ENCODE results near the gene MOB3B. TPM values are rescaled to one million over a fixed set of nuclear protein-coding genes. Genes with fewer than 3 reads are reported as not detected.

The MOB3B gene
- total RNA-seq (ENCODE audit: low replicate concordance) = 0.15 TPM in 1 of 2 replicates, not detected in the other

DNA sequence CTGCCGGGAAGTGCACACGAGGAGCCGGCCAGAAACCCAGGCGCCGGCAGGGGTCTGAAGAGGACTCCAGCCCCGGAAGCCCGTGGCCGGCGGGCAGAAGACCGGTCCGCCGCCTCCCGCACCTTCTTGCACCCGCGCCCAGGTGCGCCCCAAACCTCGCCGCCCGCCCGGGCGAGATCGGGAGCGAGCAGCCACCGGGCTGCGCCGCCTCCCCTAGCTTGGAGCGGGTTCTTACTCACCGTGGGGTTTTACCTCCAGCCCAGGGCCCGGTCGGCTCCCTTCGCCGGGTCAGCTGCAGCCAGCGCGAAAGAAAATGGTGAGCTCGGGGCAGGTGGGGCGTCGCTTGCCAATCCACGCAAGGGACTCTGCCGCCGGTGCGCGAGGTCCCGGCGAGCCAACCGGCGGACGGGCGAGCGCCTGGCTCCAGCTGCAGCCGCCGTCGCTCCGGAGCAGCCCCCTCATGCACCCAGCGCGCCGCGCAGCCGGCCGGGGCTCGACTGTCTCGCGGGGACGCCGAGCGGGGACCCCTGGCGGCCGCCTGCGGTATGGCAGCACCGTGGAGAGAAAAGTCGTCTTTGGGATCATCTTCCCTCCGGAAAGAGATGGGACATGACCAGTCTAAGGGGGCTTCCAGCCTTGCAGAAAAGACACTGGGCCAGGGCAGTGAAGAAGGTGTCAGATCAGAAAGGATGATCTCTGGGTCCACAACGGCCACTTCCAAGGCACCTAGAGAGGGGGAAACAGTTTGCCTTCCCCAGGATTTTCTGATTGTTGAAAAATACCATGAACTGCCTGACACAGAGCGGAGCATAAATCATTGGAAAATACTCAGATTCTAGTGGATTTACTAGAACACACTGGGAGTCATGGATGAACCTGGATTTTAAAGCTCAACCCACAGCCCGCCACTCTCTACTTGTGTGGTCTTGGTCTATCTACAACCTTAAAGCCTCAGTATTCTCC is at the start of gene MOB3B:
MOB3B (minus strand) TSS at position 499 of the 963 bp plus-strand sequence. CDS start 74,264 bp downstream, outside the sequence.

DNA sequence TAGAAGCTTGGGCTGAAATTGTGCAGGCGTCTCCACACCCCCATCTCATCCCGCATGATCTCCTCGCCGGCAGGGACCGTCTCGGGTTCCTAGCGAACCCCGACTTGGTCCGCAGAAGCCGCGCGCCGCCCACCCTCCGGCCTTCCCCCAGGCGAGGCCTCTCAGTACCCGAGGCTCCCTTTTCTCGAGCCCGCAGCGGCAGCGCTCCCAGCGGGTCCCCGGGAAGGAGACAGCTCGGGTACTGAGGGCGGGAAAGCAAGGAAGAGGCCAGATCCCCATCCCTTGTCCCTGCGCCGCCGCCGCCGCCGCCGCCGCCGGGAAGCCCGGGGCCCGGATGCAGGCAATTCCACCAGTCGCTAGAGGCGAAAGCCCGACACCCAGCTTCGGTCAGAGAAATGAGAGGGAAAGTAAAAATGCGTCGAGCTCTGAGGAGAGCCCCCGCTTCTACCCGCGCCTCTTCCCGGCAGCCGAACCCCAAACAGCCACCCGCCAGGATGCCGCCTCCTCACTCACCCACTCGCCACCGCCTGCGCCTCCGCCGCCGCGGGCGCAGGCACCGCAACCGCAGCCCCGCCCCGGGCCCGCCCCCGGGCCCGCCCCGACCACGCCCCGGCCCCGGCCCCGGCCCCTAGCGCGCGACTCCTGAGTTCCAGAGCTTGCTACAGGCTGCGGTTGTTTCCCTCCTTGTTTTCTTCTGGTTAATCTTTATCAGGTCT is 43.5 kb upstream of the MOB3B start, which contains the start of gene C9orf72:
C9orf72 (minus strand) TSS at position 564 of the 716 bp plus-strand sequence. CDS start 6,361 bp downstream, outside the sequence.

DNA sequence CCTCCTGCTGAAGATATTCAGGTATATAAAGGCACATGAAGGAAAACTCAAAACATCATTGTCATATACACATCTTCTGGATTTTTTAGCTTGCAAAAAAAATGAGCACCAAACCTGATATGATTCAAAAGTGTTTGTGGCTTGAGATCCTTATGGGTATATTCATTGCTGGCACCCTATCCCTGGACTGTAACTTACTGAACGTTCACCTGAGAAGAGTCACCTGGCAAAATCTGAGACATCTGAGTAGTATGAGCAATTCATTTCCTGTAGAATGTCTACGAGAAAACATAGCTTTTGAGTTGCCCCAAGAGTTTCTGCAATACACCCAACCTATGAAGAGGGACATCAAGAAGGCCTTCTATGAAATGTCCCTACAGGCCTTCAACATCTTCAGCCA is 5.4 kb downstream of the MOB3B start, which contains the start of gene IFNK:
IFNK (plus strand) TSS at position 55 of the 400 bp plus-strand sequence; CDS start at position 102, 47 bp downstream.

DNA sequence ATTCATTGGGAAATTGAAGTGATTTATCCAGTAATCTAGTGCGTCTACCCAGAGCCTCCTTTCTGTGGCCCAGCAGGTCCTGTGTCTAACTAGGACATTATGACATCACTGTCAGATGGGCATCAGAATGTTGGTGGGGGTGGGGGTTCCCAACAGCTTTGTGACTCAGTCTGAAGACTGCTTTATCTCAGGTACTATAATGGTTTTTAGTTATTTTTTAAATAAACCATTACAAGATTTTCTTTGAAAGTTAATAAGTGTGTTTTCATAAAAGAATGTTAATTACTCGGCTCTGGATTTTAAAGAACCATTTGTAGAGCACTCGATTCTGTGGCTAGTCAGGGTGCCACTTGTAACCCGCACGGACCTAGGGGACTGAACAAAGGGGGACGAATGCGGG is 232.6 kb downstream of the MOB3B start, which contains the start of gene EQTN:
EQTN (minus strand) TSS at position 101 of the 400 bp plus-strand sequence; CDS start at position 6, 95 bp downstream.

Other genes with a start within 250 kb of the MOB3B start
- not detected in 2 replicates for gene EQTN, start 232.7 kb downstream of the MOB3B start, total RNA-seq (ENCODE audit: low replicate concordance)
- not detected in 2 replicates for gene IFNK, start 5.5 kb downstream of the MOB3B start, total RNA-seq (ENCODE audit: low replicate concordance)
- 2.3 and 4.1 TPM in 2 replicates for gene C9orf72, start 43.7 kb upstream of the MOB3B start, total RNA-seq (ENCODE audit: low replicate concordance)